CD4-positive, alpha-beta T cell treated with Interleukin-4 for 4 hours (primary cell): ENCODE data around the gene ENPEP.
"Not testable (repeated sequence)": the region's sequence is repeated elsewhere in the genome, so short reads cannot be mapped to it uniquely, and the experiment has no call there.

Experiments
- DNase-seq: peaks from one replicate; pipeline ENCODE4 v3.0.0-alpha.2; 2020

Gene ENPEP, protein sequence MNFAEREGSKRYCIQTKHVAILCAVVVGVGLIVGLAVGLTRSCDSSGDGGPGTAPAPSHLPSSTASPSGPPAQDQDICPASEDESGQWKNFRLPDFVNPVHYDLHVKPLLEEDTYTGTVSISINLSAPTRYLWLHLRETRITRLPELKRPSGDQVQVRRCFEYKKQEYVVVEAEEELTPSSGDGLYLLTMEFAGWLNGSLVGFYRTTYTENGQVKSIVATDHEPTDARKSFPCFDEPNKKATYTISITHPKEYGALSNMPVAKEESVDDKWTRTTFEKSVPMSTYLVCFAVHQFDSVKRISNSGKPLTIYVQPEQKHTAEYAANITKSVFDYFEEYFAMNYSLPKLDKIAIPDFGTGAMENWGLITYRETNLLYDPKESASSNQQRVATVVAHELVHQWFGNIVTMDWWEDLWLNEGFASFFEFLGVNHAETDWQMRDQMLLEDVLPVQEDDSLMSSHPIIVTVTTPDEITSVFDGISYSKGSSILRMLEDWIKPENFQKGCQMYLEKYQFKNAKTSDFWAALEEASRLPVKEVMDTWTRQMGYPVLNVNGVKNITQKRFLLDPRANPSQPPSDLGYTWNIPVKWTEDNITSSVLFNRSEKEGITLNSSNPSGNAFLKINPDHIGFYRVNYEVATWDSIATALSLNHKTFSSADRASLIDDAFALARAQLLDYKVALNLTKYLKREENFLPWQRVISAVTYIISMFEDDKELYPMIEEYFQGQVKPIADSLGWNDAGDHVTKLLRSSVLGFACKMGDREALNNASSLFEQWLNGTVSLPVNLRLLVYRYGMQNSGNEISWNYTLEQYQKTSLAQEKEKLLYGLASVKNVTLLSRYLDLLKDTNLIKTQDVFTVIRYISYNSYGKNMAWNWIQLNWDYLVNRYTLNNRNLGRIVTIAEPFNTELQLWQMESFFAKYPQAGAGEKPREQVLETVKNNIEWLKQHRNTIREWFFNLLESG

GRCh38 chr4:110475881-110476818 lies at the start of gene ENPEP:
Gene ENPEP (plus strand): TSS chr4:110476155. CDS start chr4:110476415, 260 bp downstream.
- no peak for DNase-seq

GRCh38 chr4:110431805-110432204 lies 44.1 kb upstream of the ENPEP start:
- not testable (repeated sequence) for DNase-seq

DNA sequence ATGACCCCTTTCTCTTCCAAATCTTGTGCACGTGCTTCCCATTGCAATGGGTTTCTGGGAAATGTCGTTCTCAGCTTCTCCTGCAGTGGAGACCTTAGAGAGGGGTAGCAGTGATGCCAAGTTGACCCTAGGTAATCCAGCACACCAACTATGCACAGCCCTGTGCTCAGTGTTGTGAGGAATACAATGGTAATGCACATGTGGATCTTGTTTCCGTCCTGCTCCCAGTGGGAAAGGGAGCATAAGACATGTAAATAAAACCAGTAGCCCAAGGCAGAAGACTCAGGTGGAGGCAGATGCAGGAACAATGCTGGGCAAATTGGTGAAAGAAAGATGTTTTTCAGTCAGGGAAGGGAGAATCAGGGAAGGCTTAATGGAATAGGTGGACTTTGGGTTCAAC lies 38.7 kb upstream of the ENPEP start:
- DNase-seq = not testable (repeated sequence)

DNA sequence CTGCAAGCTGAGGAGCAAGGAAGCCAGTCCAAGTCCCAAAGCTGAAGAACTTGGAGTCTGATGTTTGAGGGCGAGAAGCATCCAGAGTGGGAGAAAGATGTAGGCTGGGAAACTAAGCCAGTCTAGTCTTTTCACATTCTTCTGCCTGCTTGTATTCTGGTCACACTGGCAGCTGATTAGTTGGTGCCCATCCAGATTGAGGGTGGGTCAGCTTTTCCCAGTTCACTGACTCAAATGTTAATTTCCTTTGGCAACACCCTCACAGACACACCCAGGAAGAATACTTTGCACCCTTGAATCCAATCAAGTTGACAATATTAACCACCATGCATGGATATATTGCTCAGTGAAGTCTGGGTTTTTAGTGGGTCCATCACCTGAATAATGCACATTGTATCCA lies 36.7 kb upstream of the ENPEP start:
- DNase-seq = not testable (repeated sequence)

DNA sequence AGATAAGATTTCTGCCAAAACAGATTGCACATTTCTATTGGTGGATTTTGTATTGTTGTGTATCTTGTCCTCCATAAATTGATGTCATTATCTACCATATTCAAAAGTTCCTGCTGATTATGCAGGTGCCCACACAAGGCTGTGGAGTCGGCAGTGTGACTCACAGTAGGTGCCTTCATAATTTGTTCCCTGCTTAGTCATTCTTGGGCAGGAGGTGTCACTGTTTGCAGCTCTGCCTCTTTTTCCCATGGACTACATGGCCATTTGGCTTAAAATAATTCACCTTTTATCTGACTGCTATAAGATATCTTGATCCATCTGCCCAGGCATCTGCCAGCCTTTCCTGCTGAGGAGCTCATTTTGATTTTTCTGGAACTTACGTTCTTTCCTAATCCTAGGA lies 33.6 kb upstream of the ENPEP start:
- DNase-seq = no peak

DNA sequence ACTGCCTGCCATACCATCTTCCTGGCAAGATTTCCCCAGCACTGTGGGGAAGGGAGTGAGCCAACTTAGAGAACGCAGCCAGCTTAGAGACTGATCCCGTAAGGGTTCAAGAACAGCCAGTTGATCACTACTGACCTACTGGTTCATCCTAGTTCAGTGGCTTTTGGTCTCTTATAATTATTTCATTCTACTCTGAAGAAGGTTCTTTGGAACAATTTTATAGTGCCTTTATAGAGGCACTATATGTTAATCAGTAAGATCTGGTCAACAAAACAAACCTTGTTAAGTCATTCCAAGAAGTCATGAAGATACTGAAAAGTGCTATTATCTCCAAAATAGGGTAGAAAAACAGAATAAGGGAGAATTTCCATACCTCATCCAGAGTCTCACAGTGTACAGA lies 33.2 kb upstream of the ENPEP start:
- no peak for DNase-seq

DNA sequence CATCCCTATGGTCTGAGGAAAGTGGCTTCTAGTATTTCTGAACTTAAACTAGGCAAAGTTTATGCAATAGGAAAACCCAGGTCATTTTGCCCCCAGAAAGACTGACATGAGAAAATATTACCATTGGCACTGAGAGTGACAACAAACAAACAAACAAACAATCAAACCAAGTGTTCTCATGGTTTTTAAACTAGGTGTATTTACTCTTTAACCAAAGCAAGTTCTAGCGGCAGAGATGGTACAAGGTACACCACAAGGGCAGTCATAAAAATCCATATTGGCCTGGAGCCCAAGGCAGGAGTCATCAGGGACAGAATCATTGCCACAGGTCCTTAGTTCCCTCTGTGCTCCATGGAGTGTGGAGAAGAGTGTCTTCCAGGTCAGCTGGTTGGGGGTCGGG lies 26.0 kb upstream of the ENPEP start:
- no peak for DNase-seq

DNA sequence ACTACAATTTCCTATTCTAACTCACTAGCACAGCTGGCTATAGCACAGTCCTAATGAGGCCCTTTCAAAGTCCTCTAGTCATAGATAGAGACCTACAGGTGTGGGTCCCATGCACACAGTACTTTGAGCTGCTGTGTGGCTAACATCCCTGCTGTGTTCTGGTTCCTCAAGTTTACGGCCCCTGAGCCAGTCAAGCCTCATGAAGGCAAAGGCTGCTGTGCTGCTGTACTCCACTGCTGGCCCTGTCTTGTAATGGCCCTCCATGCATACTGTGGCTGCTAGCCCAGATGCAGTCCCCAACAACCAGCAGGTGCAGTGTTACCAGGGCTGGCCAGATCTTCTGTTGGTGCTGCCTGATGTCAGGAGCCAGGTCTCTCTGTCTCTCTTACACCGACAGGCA lies 23.4 kb upstream of the ENPEP start:
- no peak for DNase-seq

DNA sequence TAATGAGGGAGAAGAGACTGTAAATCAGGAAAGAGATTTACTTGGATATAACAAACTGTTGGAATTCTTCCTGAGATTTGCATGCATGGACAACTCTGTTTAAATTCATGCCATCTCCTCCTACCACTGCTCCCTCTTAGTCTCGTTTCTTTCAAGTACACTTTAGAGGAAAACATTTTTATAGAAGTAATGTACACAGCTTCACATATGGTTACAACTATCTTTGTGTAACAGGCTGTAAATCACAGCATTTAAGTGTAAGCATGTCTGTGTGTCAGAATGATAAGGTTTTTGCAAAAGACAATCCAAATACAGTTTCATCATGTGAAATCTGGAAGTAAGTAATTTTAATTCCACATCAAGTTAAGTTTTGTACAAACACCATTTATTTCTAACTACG lies 21.5 kb upstream of the ENPEP start:
- no peak for DNase-seq

DNA sequence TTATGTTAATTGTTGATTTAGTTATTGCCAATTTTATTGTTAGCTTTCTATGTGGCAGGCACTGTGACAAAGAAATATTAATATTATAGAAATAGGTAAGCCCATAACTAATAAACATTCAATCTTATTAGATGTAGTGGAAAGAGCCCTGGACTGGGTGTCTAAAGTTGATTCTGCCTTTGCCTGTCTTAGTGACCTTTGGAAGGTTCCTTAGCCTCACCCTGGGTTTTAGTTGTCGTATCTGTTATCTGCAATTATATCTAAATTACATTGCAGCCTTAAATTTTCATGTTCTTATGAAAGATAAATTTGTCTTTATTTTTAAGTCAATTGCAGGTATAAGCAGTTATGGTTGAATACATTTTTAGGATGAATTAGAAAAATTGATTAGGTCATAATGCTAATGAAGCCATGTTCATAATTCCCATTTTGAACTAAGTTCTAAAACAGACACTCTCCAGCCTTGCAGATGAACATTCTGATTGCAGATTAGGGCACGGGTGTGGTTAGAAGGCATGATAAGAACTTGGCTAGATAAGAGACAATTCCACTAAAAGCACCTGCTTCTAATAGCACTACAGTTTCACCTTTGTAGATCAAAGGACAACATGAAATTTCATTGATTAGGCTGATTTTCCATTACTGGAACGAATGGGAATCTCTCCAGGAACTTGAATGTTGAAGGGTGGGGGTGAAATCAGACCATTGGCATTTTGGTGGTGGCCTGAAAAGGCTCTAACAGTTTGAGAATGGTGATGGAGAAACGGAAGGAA lies 17.3 kb upstream of the ENPEP start:
- no peak for DNase-seq

GRCh38 chr4:110460074-110460746 lies 15.7 kb upstream of the ENPEP start:
- DNase-seq = no peak

GRCh38 chr4:110467400-110467799 lies 8.6 kb upstream of the ENPEP start:
- DNase-seq = no peak

DNA sequence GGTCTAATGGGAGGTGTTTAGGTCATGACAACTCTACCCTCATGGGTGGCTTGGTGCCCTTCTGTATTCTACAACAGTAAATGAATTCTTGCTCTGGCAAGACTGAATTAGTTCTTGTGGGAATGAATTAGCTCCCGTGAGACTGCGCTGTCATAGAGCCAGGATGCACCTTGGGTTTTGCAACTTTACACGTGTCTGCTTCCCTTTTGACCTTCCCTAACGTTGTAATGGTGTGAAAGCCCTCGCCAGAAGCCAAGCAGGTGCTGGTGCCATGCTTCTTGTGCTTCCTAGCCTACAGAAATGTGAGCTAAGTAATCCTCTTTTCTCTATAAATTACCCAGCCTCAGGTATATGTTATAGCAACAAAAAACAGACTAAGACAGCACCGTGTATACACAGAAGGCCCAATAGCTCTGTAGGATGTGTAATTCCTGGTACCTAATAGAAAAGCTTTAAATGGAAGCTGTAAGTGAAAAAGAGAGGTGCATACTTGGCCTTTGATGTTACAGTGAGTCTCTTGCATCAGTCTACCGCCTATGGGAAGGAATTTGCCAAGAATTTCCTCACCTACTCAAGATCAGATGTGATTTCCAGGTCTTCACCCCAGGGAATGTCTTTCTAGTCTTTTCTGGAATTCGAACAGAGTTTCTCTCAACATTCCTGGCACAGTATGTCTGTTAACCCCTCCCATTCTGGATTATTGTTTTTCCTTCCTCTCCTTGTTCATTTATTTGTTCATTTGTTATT lies 3.2 kb upstream of the ENPEP start:
- no peak for DNase-seq

DNA sequence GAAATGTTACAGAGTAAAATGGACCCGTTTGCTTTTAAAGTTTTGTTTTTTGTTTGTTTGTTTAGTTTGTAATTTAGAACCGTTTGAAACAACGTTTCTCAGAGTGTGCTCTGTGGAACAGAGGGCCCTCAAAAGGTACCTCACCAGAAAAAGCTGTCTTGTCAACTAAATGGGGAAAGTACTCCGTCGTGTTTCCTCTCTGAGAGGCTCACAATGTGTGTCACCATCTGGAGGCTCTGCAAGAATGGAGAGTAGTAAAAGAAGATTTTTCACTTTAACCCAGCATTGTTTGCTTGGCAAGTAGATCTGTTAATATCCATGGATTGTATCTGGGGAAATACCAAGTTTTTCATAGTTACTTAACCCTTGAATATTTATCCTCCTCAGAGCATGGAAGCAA lies 1.5 kb upstream of the ENPEP start:
- no peak for DNase-seq

- not testable (repeated sequence) for DNase-seq
These were observed 875 bp upstream of the ENPEP start for GRCh38 chr4:110475080-110475479.

GRCh38 chr4:110477836-110478235 lies 1.9 kb downstream of the ENPEP start:
- no peak for DNase-seq

DNA sequence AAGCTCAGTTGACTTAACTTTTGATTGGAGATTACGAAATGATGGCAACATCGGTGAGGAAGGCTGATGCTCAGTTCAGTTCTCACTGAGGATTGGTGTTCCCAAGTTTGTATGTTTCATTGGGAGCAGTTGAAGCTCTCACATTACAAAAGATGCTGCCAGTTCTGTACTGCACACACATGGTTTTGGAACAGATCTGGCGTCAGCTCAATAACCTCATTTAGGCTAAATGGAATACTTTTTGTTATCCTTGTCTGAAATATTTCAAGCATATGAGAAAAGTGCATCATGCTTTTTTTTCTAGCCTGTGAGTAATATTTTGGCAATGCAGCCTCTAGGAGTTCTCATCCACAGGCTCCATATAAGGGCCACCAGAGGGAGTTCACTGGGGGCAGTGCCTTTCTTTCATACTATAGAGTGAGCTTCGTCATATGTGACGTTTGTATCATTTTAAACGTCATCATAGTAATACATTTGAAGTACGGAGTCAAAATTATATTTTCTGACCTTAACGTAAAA lies 4.1 kb downstream of the ENPEP start:
- no peak for DNase-seq

DNA sequence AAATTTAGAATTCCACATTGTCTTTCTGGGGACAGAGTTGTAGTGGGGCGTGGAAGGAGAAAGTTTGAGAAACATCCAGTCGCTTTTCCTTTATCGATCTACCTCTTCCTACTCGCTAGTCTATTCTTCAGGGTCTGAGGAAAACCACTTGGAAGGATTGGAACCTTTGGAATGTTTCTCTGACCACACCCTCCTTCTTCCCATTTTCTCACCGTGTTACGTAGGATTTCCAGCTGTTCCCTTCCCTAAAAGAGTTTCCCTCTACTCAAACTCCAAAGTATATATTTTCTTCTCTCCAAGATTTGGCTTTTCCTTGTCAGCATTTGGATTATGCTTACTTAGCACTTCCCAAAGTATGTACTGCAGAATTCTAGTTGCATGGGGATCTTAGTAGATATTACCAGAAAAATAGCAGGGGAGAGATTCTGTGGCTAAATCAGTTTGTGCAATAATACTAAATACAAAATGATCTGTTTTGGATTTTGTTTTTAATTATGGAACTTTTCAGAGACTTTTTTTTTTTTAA lies 4.9 kb downstream of the ENPEP start:
- DNase-seq = no peak

DNA sequence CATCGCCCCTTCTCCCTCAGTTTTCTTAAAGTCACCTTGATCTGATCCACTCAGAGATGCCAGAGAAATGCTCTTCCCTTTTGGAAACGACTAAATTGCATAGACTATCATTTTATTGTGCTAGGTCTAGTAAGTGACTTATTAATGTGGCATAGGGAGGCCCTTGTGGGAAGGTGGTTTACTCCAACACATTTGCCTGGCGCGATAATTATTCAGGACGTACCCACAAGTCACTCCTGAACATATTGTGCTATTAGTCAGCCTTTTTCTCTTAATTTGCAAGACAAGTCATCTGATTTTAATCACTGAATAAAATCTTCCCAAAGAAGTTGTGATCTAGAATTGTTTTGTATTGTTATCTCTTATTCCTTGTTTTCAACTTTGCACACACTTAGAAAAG lies 7.6 kb downstream of the ENPEP start:
- DNase-seq = no peak

GRCh38 chr4:110484029-110484428 lies 8.1 kb downstream of the ENPEP start:
- DNase-seq = no peak
